Gastrocnemius medialis (tissue), 4 donors: ENCODE measurements around the gene CAMTA1.

Experiments
- CTCF ChIP-seq, 5 experiments: fragments of 450-650 bp in 3 of 5; fragments of 200-600 bp in 2 of 5; sonication (generic) in 2 of 5; IDR thresholded peaks in 4 of 5; conservative IDR thresholded peaks in 1 of 5; 1 replicate in 4 of 5; 2 replicates in 1 of 5; pipeline ENCODE4 v1.5.1; 2016 to 2019; ENCODE audit warnings: antibody characterized with exemption in 5 of 5, mild to moderate bottlenecking in 3 of 5, moderate library complexity in 3 of 5
- POLR2A ChIP-seq, 2 donors: fragments of 450-650 bp; IDR thresholded peaks; one replicate each; pipeline ENCODE4 v1.6.1; 2017; ENCODE audit warnings: antibody characterized with exemption in 2 of 2, mild to moderate bottlenecking in 2 of 2, moderate library complexity in 2 of 2

DNA sequence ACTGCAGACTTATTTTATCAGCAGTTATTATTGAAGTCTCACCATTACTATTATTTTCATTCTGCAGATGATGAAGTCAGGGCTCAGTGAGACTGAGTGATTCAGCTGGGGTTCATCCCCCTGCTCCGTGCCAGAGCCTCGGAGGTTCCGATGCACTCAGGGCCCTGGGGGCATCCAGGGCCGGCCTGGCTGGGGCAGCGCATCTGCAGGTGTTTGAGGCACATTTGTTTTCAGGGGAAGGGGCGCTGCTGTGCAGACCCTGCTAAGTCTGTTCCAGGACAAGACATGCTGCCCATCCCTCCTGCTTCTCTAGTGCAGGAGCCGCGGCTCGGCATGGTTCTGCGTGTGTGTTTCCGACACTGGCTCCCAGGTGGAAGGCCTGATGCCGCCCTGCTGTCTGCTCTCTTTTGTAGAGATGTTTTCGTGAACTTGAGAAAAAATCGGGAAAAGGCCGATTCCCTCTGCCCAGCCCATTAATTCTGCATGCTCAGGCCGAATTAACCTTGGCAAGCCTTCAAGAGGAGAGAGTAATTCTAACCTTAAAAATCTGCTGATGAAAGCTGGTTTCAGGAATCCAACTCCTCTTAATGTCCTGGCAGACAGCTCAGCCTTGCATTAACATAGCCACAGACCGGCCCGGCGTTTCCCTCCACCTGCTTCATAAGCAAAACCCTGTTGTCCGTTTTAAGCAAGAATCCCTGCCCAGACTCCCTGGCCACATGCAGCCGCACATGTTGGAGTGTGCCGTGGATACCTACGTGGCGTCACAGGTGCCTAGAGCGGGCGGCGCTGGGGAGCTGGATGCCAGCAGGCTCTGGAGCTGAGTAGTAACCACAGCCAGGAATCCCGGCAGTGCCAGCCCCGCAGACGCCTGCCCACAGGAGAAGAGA, 669.9 kb downstream of the CAMTA1 start:
- TF ChIP-seq POLR2A (IDR thresholded peaks at IDR 0.05) (no peak), CTCF (IDR thresholded peaks at IDR 0.05 in 4 of 5, conservative IDR thresholded peaks at IDR 0.05 in 1 of 5) (no peak)
